HG03095 (cell line): ENCODE results near the gene TGFBR2.

ENCODE experiments used
- ATAC-seq: cut with Tn5 transposase; IDR thresholded peaks from one replicate; pipeline ENCODE4 v1.9.1; 2021; ENCODE audit warnings: moderate library complexity; ENCODE audit not compliant: unreplicated experiment

Gene TGFBR2

DNA sequence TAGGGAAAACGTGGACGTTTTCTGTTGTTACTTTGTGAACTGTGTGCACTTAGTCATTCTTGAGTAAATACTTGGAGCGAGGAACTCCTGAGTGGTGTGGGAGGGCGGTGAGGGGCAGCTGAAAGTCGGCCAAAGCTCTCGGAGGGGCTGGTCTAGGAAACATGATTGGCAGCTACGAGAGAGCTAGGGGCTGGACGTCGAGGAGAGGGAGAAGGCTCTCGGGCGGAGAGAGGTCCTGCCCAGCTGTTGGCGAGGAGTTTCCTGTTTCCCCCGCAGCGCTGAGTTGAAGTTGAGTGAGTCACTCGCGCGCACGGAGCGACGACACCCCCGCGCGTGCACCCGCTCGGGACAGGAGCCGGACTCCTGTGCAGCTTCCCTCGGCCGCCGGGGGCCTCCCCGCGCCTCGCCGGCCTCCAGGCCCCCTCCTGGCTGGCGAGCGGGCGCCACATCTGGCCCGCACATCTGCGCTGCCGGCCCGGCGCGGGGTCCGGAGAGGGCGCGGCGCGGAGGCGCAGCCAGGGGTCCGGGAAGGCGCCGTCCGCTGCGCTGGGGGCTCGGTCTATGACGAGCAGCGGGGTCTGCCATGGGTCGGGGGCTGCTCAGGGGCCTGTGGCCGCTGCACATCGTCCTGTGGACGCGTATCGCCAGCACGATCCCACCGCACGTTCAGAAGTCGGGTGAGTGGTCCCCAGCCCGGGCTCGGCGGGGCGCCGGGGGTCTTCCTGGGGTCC lies at the start of gene TGFBR2:
Gene TGFBR2 (plus strand): TSS at position 301 of the 731 bp plus-strand sequence. CDS start 283 bp downstream, at position 584.
- peak; percentile 69 for ATAC-seq

DNA sequence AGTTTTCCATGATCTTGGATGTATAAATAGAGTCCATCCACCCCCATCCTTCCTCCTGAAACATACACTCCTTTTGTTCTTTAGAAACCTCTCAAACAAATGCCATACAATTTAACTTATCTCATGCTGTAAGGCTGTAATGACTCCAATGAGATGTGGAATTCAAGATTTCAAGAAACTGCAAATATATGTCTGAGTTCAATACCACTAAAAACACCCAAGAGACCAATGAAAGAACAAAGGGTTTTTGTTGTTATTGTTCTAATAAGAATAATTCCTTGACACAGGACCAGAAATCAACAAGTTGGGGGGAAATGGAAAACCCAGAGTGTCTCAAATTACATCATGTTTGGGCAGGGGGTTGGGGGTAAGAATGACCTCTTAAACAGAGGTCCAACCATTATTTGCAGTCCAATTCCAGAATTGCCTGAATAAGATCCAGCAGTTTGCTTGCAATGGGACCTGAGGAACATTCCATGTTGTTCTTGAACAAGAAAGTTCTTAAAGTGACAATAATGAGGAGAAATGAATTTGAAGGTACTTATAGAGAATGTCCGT lies 48.6 kb upstream of the TGFBR2 start:
- ATAC-seq, result no peak

DNA sequence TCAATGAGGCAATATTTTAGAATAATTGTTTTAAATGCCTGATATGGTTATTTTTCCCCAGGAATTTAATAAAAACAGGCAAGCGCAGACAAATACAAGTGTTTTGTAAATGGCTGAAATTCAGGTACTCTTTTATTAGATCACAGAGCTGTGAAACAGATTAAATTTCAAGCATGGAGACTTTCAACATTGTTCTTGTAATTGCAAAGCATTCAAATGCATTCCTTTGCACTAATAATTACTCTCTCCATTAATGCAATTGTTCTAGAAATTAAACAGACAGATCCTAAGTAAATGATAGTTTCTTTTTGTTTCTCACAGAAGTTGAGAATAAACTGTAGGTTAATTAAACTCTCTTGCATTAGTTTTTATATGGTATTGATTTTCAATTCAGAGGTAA lies 42.4 kb upstream of the TGFBR2 start:
- ATAC-seq, result no peak

DNA sequence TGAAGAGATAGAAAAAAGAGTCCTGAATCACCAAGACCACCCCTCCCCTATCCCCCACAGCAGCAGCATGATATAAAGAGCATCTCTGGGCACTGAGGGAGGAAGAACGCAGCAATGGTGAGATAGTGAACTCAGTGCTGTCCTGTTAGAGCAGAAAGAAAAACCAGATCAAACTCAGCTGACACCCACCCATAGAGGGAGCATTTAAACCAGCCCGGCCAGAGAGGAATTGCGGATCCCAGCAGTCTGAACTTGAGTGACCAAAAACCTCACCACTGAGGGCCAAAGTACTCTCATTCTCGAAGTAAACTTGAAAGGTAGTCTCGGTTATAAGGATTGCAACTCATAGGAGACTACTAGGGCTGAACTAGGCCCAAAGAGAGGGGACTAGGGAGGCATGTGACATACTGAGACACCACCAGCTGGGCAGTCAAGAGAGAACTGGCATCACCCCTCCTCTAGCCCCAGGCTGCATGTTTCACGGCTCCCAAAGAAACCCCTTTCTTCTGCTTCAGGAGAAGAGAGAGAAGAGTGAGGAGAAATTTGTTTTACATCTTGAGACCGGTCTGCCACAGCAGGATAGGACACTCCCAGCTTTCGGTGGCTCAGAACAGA lies 39.2 kb upstream of the TGFBR2 start:
- ATAC-seq, result no peak

DNA sequence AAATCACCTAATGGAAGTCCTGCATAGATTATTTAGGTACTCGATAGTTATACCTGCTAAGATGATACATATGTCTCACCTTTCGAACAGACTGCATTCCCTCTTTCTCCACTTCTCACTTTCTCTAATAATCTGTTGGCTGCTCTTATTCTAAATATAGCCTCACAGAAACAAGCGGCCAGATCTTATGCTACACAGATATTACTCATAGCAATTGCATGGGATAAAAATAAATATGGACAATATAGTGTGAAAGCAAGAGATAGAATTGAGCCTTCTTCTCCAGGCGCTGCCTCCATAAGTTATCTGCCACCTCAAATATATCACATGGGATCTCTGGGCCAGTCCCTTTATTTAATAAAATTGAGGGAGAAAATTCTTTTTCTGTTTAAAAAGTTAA lies 29.5 kb upstream of the TGFBR2 start:
- no peak for ATAC-seq

DNA sequence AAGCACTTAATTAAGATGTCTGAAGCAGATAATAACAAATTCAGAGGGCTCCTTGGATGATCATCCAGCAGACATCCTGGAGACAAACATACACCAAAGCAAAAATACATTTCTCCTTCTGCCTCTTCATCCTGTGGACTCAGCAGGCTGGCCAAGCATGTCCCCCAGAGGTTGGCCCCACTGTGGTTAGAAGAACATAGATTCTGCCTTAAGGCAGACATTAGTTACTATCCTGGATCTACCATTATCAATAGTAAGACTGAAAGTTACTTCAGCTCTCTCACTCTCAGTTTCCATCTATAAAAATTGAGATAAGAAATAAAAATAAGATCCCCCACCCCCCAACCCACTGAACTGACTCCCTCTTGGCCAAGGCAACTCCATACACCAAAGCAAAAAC lies 28.6 kb upstream of the TGFBR2 start:
- peak; percentile 88 for ATAC-seq

DNA sequence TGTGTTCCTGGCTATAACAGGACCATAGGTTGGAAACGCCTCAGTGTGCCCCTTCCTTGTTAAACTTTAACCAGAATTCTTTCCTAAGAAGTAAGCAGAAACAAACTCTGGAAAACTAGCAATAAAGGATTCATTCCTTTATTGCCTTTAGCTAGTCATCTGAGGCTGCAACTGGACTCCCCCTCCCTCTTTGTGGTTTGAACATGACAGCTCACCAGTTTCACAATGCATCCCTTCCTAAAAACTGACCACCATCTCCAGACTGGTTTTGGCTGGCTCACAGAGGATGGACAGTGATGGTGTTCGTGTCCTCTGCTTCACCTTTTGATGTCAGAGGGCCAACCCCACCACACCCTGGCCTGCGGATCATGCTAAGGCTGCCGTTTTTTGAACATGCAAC lies 27.9 kb upstream of the TGFBR2 start:
- ATAC-seq, result peak; percentile 27

DNA sequence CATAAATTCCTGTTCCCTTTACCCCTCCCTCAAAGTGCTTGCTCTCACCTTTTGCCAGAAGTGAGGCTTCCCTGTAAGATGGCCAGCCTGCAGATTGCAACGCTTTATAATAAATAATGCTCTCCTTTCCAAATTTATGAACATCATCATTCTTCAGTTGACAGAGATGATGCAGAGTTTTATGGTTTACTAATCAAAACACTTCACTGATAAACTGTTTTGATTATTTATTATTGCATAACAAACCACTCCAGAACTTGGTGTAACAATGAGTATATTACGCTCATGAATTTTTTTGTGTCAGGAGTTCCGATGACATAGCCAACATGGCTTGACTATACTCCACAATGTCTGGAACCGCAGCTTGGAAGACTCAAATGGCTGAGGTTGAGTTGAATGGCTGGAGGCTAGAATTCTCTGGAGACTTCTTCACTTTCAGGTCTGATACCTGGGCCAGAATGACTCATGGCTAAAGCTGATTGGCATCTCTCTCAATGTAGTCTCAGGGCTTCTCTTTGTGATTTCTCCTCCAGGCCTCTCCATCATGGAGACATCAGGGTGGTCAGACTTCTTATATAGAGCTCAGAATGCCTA lies 27.3 kb upstream of the TGFBR2 start:
- ATAC-seq, result no peak

DNA sequence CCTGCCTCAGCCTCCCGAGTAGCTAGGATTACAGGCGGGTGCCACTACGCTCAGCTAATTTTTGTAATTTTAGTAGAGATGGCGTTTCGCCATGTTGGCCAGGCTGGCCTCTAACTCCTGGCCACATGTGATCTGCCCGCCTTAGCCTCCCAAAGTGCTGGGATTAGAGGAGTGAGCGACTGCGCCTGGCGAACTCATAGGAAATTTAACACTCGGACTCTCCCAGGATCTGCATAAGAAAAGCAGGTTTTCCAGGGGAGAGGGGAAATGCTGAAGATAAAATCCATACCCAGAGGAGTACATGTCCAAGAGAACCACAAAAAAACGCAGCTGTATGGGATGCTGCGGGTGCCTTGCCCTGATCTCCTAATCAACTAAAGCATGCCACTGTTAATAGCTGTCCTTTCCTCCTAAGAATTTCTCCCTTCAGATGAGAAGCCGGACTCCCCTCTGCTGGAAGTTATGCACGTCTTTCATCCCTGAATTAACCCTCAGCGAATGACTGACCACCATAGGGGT lies 25.3 kb upstream of the TGFBR2 start:
- no peak for ATAC-seq

DNA sequence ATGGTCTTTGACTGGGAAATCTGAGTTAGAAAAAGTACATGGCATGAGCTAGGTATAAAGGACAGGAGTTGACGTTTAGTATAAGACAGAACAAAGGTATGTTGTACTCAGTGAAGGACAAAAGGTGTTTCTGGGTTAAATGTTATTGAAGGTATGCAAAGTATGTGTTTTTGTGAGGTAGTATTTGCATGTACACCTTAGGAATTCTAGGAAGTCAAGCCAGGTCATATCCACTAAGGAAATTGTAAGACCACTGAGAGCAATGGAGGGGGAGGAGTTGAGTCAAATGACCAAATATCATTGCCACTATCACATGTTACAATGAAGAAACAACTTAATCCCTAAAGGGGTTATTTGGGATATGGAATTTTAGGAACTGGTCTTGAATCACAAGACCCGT lies 24.4 kb upstream of the TGFBR2 start:
- ATAC-seq, result no peak

DNA sequence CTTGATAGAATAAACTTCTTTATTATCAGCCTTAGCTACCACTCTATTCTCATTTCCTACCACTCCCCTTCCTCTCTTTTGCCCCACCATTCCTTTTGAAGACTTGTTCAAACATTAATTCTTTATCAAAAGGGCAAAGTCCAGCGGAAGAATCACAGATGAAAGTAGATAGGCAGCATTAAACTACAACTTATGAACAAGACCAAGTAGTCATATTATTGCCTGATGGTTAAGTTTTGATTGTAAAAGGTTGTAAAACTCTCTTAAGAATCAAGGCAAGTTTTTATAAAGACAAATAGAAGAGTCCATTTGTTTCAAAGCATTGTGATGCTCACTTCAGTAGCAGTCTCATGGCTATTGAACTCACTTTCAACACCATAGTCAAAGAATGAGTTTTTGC lies 22.4 kb upstream of the TGFBR2 start:
- ATAC-seq, result no peak

DNA sequence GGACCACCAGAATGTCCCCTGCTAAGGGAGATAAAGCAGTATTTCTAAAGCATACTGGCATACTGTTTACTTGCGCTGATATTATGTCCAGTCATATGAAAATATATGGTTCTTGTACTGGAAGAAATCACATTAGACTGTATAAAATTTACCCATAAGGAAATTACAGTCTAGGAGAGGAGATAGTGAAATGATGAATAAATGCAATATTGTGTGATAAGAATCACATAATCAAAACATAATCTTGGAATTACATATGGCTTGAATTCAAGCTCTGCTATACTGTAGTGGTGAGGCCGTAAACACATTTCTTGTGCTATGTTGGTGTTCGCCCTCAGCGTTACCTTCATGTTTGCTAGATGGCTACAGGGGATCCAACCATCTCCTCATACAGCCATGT lies 20.7 kb upstream of the TGFBR2 start:
- ATAC-seq, result no peak

DNA sequence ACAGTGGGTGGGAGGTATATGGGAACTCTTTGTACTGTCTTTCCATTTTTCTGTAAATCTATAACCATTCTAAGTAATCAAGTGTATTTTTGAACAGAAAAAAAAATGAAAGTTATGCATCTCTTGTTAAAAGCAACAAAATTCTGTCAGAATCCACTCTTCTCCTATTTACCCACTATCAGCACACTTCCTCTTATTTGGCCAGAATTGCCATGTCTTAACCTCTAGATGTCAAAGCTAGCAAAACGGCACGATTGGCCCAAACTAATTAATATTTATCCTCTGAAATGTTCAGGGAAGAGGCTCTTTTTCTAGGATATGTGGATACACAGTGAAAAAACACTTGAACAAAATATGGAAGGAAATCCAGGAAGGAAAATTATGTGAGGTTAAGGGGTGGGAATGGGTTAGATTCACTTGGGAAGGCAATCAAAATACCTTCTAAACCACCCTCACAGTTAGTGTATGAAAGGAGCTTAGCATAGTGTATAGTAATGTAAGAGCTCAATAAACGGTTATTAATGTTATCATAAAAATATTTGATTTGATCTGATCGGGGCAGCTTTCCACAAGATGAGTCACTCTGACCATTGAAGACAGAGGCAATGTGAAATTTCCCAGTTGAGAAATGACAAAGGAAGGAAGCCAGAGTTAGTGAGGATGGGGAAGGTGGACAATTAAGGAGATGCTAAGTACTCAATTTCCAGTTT lies 20.1 kb upstream of the TGFBR2 start:
- ATAC-seq, result no peak

DNA sequence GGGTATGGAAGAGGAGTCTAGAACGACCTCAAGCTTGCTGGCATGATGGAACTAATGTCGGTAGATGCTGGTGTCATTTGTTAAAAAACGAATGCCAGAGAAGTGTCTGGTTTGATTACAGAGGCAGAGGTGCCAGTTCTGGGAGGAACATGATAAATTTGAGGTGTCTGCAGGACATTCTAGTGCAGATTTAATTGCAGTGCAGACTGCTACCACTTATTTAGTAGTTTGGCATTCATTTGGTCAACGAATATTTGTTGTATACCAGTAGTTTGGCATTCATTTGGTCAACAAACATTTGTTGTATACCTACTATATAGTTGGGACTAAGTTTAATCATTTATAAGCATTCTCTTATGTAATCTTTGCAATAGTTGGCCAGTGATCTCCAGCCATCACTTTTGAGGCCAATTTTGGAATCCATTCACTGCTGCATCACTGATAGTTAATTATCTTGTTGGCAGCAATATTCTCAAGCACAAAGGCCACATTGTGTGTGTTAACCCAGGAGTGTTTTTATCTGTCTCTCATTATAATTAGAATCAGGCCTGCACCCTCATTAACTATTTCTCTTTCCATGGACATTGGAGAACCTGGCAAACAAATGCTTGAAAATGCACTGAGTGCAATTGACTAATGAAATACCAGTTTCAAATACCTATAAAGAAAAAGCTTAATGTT lies 19.5 kb upstream of the TGFBR2 start:
- ATAC-seq, result no peak

DNA sequence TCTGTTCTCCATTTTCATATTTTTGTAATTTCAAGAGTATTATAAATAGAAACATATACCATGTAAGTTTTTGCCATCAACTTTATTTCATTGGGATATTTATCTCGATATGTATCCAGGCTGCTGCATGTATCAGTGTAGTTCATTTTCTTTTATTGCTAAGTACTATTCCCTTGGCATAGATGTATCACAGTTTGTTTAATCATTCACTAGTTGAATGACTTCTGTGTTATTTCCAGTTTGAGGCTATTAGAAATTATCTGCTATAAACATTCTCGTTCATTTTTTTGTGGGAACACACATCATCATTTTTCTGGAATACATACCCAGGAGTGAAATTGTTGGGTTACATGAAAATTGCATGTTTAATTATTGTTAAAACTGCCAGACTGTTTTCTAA lies 18.5 kb upstream of the TGFBR2 start:
- ATAC-seq, result no peak

DNA sequence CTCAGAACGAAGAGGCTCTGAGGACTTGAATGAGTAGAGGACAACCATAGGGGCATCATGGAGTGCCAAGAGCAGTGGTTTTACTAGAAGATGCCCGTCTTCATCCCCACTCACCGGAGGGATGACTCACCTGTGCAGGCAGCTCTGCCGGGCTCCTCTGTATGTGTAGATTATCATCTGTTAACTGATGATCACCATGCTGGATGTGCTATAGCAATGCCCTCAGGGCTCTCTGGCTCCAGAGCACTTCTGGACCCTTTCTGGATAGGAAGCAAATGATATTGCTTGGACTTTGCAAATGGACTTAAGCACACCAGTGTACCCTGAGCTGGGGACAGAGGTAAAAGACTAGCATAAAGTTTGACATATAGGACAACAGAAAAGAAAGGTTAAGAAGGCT lies 10.2 kb upstream of the TGFBR2 start:
- ATAC-seq, result no peak

DNA sequence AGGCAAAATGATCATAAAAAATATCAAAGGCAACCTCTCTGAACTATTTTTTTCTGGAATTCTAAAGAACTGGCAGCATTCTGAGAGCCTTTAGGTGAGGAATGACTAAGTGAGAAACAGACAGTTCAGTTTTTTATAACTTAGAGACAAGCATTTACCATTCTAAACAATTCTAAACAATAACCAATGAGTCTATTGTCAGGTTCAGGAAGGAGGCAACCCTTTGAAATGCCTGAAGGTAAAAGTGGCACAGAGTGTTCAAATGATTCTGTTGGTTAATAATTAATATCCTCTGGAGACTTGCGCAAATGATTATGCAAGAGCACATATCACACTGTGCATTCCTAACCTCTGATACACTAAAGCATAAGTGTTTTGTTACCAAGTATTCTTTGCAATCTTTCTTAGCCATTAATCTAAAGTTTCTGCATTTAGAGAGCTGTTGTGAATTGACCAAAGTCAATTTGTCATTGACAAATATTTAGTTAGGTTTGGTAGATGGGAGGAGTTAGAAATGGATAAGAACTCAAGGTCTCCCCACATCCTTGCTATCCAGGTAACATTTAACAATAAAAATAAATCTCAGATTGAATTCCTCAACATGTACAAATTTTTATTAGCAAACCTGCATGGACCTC lies 9.2 kb upstream of the TGFBR2 start:
- ATAC-seq, result no peak

DNA sequence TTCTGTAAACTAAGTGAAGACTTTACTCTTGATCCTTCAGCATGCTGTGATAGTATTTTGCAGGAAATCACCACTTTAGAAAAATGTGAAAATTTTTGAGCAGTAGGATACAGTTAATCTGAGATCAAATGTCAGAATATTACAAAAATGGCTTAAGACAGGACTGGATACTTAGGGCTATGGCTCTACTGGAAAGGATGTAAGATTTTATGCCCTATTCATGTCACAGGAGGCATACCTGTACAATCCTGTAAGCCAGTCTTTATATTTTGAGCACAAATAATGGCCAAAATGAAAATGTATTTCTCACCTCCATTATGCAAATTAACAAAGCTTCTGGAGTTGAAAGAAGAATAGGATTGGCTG lies 8.6 kb upstream of the TGFBR2 start:
- no peak for ATAC-seq

DNA sequence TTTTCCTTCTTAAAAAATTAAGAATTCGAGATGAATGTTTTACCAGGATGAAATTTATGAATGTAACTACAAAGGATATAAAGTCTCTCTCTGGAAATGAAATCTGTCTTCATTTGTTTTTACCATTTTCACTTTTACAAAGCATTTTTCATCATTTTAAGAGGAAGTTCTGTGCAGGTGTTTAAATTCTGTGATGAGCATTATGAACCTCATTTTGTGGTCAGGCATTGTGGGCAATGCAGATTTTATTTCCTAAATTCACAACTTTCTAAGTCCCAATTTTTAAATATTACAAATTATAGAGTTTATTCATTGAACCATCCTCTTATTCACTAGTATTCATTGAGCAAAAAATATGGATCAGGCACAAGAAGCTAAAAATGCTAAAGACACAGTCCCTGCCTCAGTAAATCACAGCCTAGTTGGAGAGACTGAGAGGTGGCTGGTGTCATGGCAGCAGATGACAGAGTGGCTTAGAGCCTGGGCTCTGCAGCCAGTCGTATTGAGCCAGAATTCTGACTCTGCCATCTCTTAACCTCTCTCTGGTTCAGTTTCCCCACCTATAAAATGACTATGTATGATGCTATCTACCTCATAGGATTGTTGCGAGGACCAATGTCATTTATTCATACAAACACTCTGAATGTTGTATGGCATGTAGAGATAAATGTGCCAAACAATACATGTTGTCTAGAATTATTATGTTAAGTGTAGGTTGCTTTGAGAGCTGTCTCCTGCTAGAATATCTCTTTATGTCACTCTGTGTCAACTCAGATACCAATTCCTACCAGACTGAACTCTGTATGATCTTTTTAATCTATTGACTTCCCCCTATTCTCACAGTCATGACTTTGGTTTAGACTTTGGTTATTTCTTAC lies 7.5 kb upstream of the TGFBR2 start:
- no peak for ATAC-seq
